NCI-H146 treated with DMSO at 0.1 percent for 48 hours (cell line): Measurements from ENCODE around the gene ZFYVE9.

ENCODE experiments used
- DNase-seq: peaks from one replicate; lab custom pipeline; 2025; ENCODE audit not compliant: unreplicated experiment; lab: John Stamatoyannopoulos, UW

Gene ZFYVE9

DNA sequence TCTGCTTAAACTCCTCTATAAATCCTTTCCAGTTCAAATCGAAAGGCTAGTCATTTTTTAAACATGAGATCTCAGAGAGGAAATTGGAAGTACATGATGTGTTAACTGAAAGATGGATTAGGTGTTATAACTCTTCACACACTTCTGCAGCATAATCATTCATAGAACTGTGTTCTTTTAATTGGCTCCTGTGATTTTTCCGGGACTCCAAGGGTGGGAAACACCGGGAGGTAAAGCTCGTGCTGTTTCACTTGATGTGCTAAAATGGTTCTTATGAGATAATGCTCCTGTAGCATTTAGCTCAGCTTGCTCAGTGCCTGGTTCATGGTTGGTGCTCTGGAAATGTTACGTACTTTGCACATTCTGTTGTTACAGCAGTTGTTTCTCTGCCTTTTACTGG lies 183.9 kb downstream of the ZFYVE9 start:
- no peak for DNase-seq

DNA sequence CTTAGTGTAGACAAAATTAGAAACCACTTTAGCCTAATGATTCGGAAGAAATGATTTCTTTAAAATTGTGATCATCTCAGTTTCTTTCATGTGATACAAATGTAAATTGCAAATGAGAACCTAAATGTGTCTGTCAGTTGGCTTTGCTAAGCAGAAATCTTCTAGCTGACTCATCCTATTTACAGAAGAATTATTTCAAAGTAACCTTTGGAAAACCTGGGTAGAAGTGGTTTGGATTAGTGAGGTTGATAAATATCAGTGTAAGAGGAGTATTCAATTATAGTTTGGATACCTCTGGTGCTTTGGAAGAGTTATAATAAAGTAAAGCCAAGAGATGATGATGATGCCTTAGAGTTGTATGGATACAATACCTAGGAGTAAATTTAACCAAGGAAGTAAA lies 186.7 kb downstream of the ZFYVE9 start:
- DNase-seq: no peak

- DNase-seq: no peak
These were observed 190.5 kb downstream of the ZFYVE9 start for GRCh38 chr1:52332411-52332810.

GRCh38 chr1:52334906-52335528 lies 193.1 kb downstream of the ZFYVE9 start:
- DNase-seq: no peak

- no peak for DNase-seq
These were observed 195.6 kb downstream of the ZFYVE9 start for GRCh38 chr1:52337439-52337838.

DNA sequence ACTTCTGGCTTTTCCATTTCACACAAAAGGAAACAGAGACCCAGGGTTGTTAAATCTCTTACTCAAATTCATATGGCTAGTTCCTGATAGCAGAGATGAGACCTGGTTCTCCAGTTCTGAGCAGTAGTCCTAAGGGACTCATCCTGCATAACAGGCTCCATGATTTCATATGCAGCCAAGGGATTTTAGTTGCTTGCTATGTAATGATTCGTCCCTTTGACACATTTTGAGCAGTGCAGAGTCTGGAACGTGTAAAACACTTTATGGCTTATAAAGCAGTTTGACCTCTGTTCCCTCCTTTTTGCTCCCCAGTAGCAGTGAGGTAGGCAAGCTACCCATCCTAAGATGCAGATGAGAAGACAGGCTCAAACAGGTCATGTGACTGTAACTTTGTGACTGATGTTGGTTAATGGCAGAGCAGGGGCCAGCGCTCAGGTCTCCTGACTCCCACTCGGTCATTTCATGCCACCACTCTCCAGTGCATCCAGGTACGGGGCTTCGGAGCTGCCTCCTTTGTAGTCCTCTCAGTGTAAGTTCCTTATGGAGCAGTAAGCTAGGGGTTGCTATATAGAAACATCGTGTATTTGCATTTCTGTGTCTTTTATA lies 199.9 kb downstream of the ZFYVE9 start:
- DNase-seq: no peak

DNA sequence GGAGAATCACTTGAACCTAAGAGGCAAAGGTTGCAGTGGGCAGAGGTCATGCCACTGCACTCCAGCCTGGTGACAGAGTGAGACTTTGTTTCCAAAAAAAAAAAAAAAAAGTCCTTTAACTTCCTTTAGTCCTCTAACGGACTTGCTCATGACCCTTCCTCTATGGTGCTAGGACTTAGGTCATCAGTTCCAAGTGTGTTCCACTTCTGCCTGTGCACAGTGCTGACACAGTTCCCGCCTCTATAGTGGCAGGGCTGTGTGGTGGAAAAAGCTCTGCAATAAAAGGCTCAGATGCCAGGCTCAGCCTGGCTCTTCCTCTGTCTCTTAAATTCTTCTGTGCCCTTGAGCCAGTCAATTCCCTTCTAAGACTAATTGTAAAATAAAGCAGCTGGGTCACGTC lies 202.1 kb downstream of the ZFYVE9 start:
- no peak for DNase-seq

DNA sequence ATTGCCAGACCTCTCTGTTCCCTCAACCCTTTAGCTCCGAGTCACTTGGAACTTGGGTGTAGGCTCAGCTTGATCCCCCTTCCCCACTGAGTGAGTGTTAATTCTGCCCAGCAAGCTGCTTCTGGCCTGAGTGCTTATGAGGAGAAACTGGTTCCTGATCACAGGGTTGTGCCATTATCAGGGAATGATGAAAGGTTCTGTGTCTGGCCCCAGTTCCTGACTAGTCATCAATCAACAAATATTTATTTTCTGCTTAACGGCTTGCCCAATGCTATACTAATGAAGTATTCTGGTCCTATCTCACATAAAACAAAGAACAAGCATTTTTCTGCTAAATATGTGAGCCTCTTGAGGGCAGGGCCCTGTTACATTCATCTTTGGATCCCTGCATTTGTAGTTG lies 203.4 kb downstream of the ZFYVE9 start:
- no peak for DNase-seq

- no peak for DNase-seq
These were observed 204.8 kb downstream of the ZFYVE9 start for GRCh38 chr1:52346653-52347052.

DNA sequence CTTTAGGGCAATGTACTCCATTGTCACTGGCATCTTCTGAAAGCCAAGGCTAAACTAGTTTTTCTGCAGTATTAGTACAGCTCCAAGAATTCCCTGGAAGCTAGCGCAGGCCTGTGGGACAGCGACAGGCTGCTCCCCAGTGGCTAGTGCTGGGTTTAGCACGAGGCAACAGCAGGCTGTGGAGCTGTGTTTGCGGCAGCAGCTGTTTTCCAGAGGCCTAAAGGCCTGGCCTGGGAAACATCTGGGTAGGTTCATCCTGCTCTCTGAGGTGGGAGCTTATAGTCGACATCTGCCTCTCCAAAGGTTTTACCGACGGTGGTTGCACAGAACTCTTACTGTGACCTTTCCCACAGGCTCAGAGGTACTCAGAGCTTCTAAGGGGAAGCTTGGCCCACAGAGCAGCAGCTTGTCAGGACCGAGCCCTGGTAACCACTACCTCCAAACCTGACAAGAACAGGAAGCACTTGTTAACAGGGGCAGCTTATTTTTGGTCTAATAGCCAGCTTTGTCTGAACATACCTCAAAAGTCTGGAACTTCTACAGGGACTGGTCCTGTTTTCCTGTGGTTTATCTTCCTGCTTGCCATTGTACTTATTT lies 206.9 kb downstream of the ZFYVE9 start:
- DNase-seq: no peak

- no peak for DNase-seq
These were observed 210.8 kb downstream of the ZFYVE9 start for GRCh38 chr1:52352690-52353089.

DNA sequence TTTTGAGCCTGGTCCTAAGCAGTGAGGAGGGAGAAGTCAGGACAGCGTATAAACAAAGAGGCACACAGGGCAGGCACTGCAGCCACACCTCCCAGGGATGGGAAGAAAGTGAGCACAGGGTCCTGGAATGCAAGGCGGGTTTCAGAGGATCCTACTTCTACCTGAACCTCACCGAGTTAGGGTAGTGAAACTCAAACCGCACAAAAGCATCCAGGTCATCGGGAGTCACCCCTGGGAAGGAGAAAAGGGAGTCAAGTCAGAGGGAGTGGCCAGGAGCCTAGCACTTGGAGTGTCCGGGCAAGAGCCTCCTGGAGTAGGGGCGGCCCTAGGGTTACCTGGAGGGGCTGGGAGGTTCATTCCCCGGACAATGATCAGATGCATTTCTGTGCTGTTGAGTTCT lies 213.5 kb downstream of the ZFYVE9 start:
- DNase-seq: no peak

DNA sequence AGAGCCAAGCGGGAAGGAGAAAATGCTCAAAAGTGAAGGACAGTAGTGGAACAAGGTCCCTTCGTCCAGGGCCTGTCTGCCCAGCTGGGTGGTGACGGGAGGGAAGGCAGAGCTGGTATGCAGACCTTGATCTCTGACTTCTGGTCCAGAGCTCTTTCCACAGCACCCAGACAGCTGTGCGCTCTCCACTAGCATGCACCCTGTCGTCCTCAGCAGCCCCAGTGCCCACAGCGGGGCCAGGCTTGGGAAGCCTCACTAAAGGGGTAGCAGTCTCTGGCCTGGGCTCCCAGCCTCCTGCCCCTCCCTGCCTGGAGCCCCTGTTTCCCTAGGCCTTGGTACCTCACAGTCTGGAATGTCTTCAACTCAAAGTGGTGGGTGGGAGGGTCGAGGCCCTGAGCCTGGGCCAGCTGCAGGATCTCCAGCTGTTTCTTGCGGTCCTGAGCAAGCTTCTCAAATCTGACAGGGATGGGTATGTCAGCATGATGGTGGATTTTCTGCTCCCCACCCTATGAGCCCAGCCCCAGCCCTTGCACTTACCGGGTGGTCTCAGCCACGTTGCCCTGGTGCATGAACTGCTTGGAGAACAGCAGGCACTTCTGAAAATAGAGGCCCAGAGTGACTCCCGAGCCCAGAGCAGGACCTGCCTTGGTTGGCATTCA lies 214.1 kb downstream of the ZFYVE9 start:
- DNase-seq: no peak

GRCh38 chr1:52356818-52357355 lies 215.0 kb downstream of the ZFYVE9 start:
- DNase-seq: no peak

DNA sequence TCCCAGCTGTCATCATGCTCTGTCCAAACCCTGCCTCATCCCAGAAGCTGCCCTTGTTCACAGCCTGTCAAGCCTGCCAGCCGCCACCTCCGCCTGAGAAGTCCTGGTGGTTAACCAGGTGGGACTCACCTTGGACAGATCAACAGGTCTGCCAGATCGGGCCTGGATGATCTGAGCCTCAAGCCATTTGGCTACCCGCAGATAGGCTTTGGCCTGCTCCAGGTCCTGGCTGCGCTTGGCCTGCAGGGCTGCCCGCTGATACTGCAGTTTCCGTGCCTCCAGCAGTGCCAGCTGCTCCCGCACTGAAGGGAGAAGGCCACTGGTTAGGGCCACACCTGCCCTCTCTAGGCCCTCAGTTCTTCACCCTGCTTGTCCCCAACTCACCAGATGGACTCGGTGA lies 215.5 kb downstream of the ZFYVE9 start:
- no peak for DNase-seq

GRCh38 chr1:52358851-52359497 lies 217.1 kb downstream of the ZFYVE9 start:
- no peak for DNase-seq

DNA sequence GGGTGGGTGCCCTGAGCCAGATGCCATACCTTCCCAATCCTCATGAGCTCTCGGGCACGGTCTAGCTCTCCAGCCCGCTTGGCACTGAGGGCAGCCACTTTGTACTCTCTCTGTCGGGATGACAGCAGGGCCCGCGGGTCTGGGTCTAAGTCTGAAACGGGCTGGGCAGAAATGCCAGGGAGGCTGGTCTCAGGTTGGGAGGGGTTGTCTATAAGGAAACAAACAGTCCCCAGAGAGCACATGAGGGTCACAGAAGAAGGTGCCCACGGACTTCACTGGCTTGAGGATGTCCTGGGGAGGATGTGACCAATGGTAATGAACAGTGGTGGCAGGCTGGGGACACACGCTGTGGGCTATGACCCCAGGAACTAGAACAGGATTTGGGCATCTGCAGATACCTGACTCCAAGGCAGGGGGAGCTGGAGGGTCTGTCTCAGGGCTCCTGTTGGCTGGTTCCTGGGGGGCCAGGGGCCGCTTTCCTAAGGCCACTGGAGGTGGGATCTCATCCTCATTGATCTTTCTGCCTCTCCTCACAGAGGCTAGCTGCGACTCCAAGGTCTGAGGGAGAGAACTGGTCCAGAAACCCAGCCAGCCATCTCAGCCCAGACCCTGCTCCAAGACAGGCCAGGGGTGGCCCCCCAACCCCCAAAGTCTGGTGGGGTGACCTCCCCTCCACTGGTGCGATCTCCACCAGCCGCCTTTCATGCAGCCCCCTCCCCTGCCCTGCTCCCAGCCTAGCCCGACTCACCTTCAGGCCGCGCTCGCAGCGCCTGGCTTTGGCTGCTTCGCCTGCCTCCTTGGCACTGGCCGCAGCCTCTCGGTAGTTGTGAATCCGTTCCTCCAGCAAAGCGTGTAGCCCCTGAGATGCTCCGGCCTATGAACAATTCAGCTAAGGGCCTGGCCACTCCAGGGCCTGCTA lies 218.0 kb downstream of the ZFYVE9 start:
- no peak for DNase-seq

DNA sequence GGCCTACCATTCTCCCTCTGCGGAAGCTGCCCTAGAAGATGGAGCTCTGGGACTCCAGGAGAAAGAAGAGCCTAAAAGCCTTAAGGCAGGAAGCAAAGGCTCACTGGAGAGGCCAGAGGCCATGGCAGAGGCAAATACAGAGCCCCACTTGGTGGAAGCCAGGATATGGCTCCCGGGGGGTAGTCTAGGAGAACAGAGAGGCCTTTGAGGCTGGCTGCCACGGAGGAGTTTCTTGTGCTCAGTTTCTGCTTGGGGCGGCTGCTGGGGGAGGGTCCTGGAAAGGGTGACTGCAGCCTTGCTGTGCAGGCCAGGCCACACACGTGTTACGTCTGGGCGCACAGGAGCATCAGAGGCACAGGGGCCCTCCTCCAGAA lies 218.7 kb downstream of the ZFYVE9 start:
- no peak for DNase-seq

DNA sequence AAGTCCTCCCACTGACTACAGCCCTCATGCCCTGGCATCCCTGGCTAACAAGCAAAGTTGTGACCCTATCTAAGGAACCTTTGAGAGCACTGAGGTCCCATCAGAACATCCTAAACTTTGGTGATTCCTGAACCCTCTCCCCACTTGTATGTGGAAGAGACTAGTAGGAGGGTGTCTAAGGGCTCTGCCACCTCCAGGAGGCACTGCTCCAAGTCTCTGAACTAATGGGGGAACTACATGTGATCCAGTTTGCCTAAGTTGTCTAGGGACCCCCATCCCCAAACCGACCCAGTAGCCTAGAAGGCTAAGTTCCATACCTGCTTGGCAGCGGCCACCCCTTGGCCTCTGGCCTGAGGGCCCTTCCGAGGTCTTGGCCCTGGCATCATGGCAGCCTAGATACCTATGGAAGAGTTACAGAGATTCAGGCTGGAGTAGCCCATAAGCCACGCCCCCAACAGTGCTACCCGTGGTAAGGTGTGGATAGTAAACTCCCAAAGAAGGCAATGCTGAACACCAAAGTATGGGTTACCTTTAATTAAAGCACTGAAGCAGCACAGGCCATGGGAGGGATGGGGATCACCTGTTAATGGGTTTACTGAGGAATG lies 222.4 kb downstream of the ZFYVE9 start:
- DNase-seq: no peak
